H4 (cell line): Measurements from ENCODE around the gene CDC25B. TPM values are rescaled to one million over a fixed set of nuclear protein-coding genes. Genes with fewer than 3 reads are reported as not detected.

Experiments
- DNase-seq: peaks from one replicate; pipeline ENCODE4 v3.0.0-alpha.2; 2015; ENCODE audit warnings: low spot score
- total RNA-seq: library from RNA; depleted of rRNA; stranded (reverse); fragments of >200 nt; shearing (Covaris generic); gene quantifications from 2 replicates; pipeline ENCODE4 v1.2.3, GENCODE V29; 2014

CDC25B gene
- total RNA-seq, 1 experiment from 2014 or later: 39.6 TPM

DNA sequence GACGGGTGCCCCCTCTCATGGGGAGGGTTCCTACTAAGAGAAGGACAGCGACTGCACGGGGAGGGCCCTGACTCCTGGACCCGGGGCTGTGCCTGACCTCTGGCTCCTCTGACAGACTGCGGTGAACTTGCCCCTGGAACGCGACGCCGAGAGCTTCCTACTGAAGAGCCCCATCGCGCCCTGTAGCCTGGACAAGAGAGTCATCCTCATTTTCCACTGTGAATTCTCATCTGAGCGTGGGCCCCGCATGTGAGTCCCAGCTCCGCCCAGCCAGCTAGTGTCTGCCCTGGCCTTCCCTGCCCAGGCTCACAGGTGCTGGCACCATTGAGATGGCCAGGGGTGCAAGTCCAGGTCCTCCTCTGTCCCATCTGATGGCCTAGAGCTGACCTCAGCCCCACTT, 7.2 kb downstream of the CDC25B start:
- DNase-seq: no peak

DNA sequence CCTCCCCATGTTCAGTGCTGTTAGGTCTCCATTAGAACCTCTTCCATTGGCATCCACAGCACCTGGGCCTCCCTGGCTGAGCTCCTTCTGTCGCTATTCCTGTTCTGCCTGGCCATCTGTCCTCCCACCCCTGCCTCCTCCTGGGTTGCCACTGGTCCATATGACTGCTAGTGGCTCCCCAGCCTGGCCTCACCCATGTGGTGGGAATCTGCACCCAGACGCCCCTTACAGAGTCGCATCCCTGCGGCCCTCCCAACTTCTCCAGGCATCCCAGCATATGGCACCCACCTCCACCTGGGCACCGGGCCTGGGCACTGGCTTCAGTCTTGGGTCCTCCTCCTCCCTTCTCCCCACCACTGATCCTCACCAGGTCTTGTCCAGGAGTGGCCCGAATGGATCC, 7.7 kb downstream of the CDC25B start:
- no peak for DNase-seq

DNA sequence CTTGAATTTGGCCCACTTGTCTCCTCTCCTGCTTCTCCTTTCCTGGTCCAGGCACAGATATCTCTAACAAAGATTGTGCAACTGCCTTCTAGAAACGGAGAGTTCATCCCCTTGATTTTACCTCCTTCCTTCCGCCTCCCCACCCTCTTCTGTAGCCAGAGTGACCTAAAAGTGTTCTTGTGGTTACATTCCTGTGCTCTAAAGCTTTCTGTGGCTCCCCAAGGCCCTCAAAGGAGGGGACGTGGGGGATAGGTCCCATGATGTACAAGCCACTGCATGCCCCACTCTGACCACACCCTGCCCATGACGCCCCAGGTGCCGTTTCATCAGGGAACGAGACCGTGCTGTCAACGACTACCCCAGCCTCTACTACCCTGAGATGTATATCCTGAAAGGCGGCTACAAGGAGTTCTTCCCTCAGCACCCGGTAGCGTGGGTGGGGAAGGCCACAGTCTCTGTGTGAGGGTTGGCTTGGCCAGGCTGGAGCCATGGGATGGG, 8.2 kb downstream of the CDC25B start:
- DNase-seq: no peak

DNA sequence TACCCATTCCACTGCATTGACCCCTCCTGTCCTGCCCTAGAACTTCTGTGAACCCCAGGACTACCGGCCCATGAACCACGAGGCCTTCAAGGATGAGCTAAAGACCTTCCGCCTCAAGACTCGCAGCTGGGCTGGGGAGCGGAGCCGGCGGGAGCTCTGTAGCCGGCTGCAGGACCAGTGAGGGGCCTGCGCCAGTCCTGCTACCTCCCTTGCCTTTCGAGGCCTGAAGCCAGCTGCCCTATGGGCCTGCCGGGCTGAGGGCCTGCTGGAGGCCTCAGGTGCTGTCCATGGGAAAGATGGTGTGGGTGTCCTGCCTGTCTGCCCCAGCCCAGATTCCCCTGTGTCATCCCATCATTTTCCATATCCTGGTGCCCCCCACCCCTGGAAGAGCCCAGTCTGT, 8.7 kb downstream of the CDC25B start:
- no peak for DNase-seq

DNA sequence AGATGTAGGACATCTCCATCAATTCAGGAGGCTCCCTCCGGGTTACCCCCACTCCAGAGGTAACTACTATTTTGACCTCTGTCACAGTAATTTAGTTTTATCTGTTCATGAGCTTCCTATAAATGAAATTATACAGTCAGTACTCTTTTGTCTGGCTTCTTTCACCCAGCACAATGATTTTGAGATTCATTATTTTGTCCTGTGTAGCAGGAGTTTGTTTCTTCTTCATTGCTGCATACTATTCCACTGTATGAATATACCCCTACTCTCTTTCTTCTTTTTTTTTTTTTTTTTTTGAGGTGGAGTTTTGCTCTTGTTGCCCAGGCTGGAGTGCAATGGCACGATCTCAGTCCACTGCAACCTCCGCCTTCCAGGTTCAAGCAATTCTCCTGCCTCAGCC, 12.4 kb downstream of the CDC25B start:
- DNase-seq: no peak

DNA sequence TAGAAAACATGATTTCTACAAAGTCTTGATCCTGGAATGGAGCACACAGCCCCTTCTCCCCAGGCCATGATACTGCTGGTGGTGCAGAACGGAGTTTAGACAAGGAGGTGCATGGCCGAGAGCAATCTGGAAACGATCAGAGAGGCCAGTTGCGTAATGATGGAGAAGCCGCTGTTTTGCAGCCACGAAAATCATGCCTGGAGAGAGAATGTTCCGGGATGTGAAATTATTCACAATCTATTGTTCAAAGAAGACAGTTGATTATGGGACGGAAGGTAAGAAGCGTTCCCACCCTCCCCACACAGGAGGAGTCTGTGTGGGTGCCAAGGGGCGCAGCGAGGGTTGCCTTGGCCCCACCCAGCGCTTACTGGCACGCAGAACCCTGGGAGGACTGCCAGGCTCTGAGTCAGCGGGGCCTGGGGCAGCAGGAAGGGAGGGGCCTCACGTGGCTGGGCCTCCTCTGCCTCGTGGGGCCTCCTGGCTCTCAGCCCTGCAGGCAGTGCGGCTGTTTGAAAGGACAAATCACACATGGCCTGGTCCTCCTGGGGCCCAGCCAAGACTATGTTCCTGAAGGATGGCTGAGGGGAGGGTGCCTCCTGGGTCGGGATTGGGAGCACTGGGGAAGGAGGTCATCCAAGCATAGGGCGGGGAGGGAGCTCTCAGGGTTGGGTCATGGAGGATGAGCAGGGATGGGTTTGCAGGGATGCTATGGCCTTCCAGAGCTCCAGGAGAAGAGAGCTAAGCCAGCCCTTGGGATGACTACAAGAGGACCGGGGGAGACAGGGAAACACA, 15.6 kb downstream of the CDC25B start:
- DNase-seq: peak; percentile 97

DNA sequence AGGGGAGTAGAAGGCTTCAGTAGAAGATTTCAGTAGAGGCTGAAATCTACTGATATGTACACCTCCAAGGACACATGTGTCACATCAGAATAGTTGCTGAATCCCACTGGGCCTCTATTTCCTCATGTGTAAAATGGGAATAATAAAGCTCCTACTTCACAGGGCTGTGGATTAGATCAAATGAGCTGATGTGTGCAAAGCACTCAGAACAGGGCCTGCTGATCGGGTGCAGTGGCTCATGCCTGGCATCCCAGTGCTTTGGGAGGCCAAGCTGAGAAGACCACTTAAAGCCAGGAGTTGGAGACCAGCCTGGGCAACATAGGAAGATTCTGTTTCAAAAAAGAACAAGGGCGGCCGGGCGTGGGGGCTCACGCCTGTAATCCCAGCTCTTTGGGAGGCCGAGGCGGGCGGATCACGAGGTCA, 16.2 kb downstream of the CDC25B start:
- DNase-seq: peak; percentile 2

DNA sequence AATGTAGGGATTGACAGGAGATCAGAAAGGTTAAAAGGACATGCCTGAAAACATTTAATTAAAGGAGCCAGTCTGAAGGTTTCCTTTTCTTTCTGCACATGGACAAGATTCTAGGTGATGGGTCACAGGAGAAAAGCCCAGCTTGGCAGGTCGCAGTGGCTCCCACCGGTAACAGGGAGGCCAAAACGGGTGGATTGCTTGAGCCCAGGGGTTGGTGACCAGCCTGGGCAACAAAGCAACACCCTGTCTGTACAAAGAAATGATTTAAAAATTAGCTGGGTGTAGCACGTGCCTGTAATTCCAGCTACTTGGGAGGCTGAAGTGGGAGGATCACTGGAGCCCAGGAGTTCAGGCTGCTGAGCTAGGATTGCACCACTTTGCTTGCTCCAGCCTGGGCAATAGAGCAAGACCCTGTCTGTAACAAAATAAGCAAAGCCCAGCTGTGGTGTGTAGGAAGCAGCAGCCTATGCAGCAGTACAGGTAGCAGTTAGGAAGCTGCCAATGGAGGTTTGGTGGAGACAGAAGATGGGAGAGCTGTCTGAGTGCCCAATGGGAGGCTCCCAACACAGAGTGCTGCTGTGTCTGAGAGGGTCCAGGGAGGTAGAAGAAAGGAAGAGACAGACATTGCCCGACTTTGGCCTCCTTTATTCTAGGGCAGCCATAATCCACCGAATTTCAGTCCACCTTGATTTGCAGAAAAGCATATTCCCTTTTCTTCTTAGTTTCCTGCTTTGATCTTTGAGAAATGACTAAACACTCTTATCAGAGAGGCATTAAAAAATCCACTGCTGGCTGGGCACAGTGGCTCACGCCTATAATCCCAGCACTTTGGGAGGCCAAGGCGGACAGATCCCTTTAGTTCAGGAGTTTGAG, 17.1 kb downstream of the CDC25B start:
- DNase-seq: peak; percentile 3

DNA sequence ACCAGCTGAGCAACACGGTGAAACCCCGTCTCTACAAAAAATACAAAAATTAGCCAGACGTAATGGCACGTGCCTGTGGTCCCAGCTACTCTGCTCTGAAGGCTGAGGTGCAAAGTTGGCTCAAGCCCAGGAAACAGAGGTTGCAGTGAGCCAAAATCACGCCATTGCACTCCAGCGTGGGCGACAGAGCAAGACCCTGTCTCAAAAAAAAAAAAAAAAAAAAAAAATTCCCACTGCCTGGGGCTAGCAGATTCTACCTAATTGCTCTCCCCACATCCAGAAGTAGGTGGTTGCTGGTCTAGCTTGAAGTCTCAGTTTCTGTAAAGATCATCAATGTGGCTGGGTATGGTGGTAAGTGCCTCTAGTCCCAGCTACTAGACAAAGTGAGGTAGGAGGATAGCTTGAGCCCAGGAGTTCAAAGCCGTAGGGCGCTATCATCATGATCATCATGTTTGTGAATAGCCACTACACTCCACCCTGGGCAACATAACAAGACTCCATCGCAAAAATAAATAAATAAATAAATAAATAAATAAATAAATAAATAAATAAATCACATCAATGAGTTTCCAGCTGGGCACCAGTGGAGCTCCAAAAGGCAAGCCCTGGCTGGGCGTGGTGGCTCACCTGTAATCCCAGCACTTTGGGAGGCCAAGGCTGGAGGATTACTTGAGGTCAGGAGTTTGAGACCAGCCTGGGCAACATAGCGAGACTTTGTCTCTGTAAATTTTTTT, 17.9 kb downstream of the CDC25B start:
- no peak for DNase-seq

DNA sequence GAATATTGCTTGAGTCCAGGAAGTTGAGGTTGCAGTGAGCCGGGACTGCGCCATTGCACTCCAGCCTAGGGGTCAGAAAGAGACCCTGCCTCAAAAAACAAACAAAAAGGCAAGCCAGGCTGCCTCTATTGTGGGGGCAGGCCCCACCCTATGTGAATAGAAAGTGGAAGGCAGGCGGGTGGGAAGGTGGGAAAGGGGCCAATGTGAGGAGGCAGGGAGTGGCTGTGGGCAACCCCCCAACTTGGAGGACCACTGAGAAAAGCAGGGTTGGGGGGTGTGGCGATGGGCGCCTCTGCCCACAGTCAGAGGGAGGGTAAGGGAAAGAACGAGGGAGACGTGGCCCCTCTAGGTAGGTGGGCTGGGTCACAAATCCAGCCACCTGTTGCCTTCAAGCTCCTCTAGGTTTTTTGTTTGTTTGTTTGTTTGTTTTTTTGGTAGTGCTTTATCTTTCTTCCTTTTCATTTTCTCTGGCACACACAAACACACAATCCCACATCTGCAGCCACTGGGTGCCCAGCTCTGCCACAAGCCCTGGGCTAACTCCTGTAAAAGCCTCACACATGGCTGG, 18.9 kb downstream of the CDC25B start:
- DNase-seq: no peak

DNA sequence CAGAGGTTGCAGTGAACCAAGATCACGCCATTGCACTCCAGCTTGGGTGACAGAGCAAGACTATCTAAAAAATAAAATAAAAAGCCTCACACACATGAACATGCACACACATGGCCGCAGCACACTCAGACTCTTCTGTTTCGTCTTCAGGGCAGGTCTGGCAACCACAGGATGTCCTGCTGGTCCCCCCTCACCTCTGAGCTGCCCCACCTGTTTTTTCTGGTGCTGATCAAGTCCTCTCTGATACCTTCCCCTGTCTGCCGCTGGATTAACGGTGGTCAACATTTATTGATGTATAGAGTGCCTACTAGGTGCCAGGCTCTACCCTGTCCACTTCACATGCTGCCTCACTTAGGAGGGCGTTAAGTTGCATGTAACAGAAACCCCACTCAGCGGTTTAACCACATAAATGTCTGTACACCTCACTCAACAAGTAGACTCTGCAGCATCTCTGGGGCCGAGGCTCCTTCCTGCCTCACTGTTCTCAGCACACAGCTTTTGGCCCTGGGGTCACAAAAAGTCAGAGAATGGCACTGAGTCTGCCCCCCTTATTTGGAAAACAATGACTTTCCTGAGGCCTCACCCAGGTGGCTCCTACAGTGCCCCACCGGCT, 19.7 kb downstream of the CDC25B start:
- no peak for DNase-seq

DNA sequence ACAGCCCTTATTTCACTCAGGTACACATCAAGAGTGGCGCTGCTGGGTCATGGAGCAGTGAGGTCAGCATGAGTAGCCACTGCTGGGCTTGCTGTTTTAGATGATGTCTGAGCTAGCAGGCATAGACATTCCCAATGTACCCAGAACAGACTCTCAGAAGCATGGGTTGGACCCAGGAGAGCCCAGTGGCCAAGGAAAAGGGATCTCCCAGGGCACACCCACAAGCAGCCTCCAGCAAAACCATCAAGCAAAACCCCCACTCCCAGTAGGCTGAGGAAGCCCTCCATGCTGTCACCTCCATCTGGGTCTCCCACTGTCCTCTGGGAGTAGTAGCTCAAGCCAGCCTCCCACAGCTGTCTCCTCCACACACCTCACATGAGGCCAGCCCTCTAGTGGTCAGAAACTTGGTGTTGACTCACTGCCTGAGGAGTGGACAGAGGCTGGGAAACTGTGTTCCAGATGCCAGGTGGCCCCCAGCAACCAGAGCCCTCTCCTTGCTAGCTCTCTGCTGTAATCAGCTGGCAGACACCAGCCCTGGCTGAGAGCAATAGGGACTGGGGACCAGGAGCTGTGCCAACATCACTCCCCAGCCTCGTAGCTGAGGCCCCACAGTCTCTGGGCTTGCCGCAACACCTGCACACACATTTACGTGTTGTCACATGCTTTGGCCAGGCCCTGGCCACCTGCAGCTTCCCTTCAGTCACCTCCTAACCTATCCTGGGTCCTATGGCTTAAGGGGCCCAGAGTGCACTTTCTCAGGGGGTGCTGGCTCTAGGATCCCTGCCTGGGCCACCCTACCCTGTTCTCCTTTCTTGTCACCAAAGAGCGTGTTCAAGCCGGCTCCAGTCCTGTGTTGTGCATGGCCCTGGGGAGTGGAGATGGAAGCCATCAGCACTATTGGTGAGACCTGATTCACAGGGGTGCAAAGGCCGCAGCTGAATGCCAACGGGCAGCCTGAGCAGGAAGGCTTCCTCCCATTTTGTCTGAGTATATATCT, 22.3 kb downstream of the CDC25B start:
- DNase-seq: peak; percentile 80

DNA sequence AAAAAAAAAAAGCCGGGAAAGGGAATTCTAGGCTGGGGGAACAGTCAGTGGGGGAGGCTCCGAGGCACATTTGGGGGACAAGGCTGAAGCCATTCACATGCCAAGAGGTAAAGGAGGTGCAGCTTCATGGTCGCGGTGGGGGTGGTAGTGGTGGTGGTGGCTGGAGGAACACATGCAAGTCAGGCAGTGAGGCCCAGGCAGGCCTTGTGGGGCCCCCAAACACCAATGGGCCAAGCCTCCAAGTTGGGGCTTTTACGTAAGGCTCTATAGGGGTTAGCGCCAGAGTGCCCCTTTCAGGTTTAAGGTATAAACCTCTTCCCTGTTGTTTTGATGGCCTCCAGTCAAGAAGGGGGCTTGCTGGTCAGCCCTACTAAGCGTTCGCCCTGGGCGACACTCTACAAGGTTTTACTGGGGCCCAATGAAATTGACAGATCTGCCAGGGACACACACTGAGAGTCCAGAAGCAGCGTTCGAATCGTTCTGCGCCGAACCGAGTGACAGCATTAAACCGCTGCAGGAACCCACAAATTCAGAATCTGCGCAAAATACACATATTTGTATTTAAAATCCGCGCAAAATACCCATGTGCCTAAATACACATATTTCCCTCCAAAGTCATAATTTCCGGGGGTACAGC, 23.4 kb downstream of the CDC25B start:
- DNase-seq: no peak

DNA sequence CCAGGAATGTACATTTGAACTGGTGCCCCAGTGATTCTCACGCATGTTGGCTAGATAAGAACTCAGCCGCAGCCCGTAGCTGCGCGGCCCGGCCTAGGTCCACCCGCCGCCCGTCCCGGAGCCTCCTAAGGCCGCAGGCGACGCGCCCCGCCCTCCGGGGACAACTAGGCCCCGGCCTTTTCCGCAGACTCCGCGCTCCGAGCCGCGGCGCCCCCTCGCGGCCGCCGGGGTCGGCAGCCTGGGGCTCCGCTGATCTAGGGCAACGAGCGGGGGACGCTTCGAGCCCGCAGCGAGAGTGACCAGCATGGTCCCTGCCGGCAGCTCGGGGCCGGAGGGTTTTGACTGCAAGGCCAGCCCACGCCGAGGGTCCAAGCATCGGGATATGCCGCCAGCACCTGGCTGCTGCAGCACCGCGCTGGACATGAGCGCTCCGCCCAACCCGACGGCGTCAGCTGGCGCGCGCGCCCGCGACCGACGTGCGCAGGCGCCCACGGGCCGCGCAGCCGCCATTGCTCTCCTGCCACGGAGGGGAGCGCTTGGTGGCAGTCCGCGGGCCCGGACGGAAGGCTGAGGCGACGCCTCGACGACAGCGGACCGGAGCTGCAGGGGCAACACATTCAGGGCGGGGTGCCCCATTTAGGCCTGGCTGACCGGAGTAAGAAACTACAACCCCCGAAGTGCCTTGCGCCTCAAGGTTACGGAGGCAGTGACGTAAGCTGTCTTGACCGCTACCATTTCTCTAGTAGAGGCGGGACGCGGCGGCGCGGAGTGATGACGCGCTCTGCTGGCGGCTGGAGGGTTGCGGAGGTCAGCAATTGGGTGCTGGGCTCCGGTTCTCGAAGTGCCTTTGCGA, 24.2 kb downstream of the CDC25B start, which contains the start of gene AP5S1:
Gene AP5S1 (plus strand): TSS at position 500 of the 853 bp plus-strand sequence. CDS start 1,571 bp downstream, outside the sequence.
- DNase-seq: peak; percentile 95

DNA sequence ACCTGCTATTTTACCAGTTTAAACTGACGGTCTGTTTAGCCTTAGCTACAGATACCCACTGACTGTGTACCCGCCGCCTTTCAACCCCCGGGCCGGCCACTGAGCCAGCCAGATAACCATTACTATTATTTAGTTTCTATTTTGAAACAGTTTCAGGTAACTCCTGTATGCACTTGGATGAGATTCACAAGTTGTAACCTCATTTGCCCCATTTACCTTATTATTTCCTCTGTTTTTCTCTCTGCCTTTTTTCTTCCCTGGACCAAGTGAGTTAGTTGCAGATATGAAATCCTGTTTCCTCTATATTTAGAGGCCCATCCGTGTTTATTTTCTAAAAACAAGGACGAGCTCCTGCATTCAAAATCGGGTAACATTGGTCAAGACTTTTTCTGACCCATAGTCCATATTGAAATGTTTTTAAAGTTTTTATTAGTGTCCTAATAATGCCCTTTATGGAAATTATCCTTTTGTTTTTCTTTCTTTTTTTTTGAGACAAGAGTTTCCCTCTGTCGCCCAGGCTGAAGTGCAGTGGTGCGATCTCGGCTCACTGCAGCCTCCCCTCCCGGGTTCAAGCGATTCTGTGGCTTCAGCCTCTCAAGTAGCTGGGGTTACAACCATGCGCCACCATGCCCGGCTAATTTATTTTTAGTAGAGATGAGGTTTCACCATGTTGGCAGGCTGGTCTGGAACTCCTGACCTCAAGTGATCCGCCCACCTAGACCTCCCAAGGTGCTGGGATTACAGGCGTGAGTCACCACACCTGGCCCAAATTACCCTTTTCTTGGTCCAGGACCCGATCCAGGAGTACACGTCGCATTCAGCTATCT, 25.0 kb downstream of the CDC25B start:
- no peak for DNase-seq

DNA sequence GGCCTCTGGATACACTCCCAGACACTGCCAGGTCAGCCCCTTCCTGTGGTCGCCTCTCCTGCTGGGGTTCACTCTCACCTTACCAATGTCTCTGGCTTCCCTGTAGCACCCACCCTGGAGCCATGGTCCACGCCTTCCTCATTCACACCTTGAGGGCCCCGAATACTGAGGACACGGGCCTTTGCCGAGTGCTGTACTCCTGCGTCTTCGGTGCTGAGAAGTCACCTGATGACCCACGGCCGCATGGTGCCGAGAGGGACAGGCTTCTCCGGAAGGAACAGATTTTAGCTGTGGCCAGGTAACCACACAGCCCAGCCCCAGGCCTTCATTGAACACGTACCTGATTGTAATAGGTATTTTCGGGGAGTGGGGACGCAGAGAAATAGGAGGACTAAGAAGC, 25.9 kb downstream of the CDC25B start:
- no peak for DNase-seq

DNA sequence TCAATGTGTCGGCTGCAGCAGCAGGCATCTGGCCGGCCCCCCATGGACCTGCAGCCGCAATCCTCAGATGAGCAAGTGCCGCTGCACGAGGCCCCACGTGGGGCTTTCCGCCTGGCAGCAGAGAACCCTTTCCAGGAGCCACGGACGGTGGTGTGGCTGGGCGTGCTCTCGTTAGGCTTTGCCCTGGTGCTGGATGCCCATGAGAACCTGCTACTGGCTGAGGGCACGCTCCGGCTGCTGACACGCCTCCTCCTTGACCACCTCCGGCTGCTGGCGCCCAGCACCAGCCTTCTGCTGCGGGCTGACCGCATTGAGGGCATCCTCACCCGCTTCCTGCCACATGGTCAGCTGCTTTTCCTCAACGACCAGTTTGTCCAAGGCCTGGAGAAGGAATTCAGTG, 27.8 kb downstream of the CDC25B start:
- no peak for DNase-seq

DNA sequence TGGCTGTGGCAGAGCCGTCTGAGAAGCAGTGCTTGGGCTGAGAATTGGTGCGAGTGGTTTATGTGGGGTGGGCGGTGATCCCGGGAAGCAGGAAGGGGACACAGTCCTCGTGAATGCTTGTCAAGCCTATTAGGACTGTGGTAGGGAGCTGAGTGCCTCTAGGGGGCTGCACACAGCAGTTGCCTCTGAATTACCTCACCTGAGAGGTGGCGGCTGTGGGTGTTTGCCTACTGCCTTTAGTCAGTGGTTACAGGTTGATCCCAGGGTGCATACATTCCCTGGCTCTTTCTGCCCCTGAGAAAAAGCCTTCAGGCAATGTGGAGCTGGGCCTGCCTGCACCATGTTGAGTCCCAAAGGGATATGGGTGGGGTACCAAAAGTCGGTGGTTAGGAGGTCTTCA, 29.4 kb downstream of the CDC25B start:
- DNase-seq: no peak
